ENCODE measurements around the gene BANP. TPM values are rescaled to one million over a fixed set of nuclear protein-coding genes. Genes with fewer than 3 reads are reported as not detected.

Gene BANP, protein sequence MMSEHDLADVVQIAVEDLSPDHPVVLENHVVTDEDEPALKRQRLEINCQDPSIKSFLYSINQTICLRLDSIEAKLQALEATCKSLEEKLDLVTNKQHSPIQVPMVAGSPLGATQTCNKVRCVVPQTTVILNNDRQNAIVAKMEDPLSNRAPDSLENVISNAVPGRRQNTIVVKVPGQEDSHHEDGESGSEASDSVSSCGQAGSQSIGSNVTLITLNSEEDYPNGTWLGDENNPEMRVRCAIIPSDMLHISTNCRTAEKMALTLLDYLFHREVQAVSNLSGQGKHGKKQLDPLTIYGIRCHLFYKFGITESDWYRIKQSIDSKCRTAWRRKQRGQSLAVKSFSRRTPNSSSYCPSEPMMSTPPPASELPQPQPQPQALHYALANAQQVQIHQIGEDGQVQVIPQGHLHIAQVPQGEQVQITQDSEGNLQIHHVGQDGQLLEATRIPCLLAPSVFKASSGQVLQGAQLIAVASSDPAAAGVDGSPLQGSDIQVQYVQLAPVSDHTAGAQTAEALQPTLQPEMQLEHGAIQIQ
- 13.5 and 15.1 TPM in 2 replicates for total RNA-seq

GRCh38 chr16:87950765-87951551 is at the start of gene BANP:
Gene BANP (plus strand): TSS chr16:87951434. CDS start chr16:87975116, 23,682 bp downstream.

DNA sequence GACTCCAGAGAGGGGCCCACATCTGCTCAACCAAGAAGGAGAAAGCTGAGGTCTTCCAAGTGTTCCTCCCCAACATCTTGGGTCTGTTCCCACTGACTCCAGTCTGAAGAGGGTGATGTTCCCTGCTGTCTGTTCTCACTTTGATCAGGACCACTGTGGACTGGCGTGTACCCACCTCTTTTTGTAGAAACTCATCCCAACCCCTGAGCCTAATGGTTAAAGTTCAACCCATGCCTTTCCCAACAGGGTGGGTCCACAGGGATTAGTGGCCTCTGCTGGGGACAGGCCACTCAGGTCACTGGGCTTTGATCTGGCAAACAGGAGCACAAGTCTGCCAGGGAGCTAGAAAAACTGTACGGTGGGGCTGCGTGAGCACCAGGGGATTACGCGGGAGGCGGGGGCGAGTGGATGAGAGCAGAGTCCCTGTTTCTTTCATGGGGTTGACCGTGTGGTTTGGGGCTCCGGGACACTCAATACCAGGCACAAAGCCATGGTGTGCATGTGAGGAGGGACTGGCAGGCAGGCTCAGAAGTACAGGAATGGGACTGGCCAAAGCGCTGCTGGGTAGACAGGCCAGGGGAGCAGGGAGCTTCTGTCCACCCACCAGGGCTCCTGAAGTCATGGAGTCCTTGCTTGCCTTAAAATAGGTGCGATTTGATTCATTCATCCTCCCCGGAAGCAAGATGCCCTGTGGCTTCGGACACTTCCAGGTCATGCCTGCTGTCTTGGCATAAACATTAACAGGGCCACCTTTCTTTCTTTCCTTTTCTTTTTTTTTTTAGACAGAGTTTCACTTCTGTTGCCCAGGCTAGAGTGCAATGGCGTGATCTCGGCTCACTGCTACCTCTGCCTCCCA is 14.6 kb upstream of the BANP start, which contains the start of gene CA5A:
Gene CA5A, minus strand, starts transcription at position 155 of the 856 bp plus-strand sequence. Its CDS starts 79 bp downstream, at position 76.

Other genes starting within 250 kb of the BANP start
- gene KLHDC4, start 185.4 kb upstream of the BANP start, total RNA-seq, result 9.2 and 11.9 TPM in 2 replicates
- 29.2 and 30.6 TPM in 2 replicates for gene SLC7A5, start 81.9 kb upstream of the BANP start, total RNA-seq
- not detected in 2 replicates for gene CA5A, start 14.9 kb upstream of the BANP start, total RNA-seq

All from mammary microvascular endothelial cell (primary cell).